COLO668 (cell line): ENCODE data around the gene PTK7.
A peak's percentile ranks its signal among the peaks of the same experiment; 100 is the strongest.

Experiments
- DNase-seq: peaks from one replicate; lab custom pipeline; 2025; ENCODE audit not compliant: unreplicated experiment; lab: John Stamatoyannopoulos, UW

PTK7 gene

GRCh38 chr6:43086022-43086658, 10.0 kb downstream of the PTK7 start:
- no peak for DNase-seq

DNA sequence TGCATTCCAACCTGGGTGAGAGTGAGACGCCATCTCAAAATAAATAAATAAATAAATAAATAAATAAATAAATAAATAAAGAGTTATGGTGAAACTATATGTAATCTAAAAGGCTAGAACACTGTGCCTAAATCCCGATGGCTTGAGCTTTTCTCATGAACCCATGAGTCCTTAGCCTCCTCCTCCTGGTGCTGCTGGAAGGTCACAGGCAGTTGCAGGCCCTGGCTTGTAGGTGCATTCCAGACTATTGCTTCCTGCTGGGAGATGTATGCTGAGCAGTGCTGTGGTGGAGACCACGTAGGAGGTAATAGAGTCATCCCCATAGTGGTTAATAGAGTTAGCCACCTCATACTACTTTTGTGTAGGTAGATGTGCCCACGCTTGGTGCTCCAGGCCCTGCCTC, 12.5 kb downstream of the PTK7 start:
- DNase-seq: no peak

DNA sequence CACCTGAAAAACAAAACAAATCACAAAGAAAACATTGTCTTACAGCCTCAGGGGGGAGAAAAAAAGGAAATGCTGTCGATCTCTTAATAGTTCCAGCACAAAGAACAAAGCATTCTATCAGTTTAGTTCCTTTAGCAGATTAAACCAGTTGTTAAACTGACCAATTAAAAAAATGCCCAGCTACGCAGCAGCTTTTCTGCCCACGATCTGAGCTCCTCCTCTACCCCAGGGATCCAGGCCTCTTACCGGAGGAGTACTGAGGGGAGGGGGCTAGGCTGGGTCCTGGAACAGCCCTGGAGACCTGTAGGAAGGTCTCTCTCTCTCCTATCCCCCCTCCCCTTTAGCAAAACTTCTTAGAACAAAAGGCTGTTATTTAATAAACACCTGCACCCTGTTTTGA, 13.4 kb downstream of the PTK7 start:
- DNase-seq: no peak

- DNase-seq: no peak
Observed at GRCh38 chr6:43089874-43090558, 13.9 kb downstream of the PTK7 start.

DNA sequence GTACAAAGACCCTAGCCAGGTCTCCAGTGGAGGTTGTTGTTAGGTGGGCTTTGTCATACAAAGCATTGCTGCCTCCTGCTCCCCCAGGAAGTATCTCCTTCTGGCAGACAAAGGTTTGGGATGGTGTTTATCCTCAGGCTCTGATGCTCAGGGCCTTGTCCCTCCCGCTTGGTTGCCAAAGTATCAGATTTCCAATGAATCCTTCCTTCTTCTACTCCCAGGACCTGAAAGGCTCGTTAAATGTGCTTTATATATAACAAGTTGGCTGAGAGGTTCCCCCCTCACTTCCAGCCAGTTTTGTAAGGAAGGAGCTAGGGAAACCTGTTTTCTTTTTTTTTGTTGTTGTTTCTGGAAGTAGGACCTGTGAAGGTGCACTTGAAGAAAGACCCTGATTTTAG, 14.4 kb downstream of the PTK7 start:
- peak; percentile 3 for DNase-seq

GRCh38 chr6:43091020-43091419, 14.9 kb downstream of the PTK7 start:
- no peak for DNase-seq

GRCh38 chr6:43091436-43091991, 15.4 kb downstream of the PTK7 start:
- no peak for DNase-seq

DNA sequence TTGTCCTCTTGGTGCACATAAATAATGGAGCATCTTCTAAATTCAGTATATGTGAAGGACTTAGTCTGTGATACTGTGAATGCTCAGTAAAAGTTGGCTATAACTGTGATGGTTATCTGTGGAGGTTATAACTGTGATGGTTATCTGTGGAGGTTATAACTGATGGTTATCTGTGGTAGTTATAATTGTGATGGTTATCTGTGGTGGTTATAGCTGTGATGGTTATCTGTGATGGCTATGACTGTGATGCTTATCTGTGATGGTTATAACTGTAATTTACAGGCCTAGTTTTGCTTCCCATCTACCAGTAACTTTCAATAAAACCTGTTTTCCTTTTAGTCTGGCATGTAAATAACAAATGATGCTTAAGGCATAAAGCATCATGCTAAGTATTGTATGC, 16.5 kb downstream of the PTK7 start:
- DNase-seq: no peak

GRCh38 chr6:43093436-43094289, 17.5 kb downstream of the PTK7 start:
- no peak for DNase-seq

GRCh38 chr6:43095939-43096338, 19.8 kb downstream of the PTK7 start:
- DNase-seq: peak; percentile 24

- DNase-seq: peak; percentile 44
Observed at GRCh38 chr6:43096451-43097097, 20.5 kb downstream of the PTK7 start.

GRCh38 chr6:43097098-43097489, 21.0 kb downstream of the PTK7 start:
- no peak for DNase-seq

GRCh38 chr6:43097502-43097901, 21.4 kb downstream of the PTK7 start:
- no peak for DNase-seq

DNA sequence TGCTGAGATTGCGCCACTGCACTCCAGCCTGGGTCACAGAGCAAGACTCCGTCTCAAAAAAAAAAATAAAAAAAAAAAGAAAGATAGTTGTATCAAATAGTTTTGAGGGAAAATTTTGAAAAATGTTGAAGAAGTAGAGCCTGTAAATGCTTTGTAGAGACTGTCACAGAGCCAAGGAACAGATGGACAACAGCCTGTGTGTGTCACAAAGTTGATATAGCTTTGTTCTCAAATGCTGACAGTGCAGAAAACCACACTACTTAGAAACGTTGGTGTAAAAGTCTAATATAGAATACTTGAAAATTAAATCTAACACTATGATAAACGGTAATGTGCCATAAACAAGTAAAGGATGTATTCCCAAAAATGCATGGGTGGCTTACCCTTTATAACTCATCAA, 25.4 kb downstream of the PTK7 start:
- no peak for DNase-seq

- no peak for DNase-seq
Observed at GRCh38 chr6:43103253-43103876, 27.3 kb downstream of the PTK7 start.

DNA sequence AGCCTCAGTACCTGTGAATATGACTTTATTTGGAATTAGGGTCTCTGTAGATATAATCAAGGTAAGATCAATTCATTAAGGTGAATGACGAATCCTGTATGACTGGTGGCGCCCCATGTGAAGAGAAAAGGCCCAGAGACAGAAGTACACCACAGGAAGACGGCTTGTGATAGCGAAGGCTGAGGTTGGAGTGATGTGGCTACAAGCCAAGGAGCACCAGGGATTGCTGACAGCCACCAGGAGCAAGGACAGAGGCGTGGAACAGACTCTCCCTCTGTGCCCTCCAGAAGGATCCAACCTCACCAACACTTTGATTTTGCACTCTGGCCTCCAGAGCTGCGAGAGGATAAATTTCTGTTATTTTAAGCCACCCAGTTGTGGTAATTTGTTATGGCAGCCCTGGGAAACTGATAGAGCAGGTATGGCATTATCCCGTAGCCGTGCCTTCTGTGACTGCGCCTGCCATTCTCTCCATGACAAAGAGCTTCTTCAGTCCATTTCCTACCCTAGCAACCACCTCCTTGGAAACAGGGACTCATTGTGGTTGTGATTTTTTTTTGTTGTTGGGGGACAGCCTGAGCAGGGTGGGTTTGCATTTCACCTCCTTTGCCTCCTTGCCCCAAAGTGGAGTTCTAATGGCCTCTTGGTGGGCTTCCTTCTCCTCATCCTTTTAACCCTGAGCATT, 29.6 kb downstream of the PTK7 start:
- DNase-seq: no peak

GRCh38 chr6:43107344-43108062, 31.4 kb downstream of the PTK7 start:
- no peak for DNase-seq

DNA sequence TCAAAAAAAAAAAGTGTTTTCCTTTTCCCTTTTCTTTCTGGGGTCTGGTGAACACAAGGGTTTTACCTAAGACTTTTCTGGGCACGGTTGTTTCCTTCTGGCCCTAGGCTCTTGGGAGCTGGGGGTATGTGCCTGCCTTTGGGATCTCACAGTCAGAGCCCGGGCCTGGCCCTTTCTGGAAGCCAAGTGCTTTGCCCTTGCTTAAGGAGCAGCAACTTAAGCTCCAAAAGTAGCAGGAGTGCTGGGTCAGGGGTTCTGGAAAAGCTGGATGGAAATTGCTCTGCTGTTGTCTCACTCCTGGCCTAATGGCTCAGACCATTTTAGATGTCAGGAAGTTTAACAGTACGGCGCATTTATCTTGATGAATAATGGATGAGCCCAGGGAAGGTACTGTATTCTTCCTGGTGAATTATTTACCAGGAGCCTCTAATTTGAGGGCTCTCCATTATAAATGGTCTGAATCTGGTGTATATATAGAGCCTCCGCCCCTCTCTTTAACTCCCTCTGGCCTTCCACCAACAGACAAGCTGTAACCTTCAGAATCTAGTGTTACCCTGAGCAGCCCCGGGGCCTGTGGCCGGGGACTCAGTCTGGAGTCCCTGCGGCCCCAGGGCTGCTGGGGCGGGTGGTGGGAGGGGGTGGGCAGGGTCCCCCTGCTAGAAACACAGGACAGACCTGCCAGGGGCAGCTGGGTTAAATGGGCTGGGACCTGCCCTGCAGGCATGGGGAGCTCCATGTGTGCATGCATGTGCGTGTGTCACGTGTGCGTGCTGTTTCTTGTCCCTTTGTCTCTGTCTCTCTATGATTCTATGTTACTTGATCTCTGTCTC, 37.5 kb downstream of the PTK7 start:
- DNase-seq: peak; percentile 82

- peak; percentile 8 for DNase-seq
Observed at GRCh38 chr6:43115365-43115764, 39.3 kb downstream of the PTK7 start.
